Parathyroid adenoma (tissue), 2 donors: ENCODE results near the gene LTBP1.

Experiments used
- H2AFZ ChIP-seq: fragments of 300-600 bp; sonication (generic); one replicate; pipeline ENCODE4 v1.7.0; 2017; ENCODE audit warnings: antibody characterized with exemption, mild to moderate bottlenecking
- H3K27ac ChIP-seq: fragments of 300-600 bp; sonication (generic); one replicate; pipeline ENCODE4 v1.7.0; 2017
- H3K27me3 ChIP-seq: fragments of 300-600 bp; sonication (generic); one replicate; pipeline ENCODE4 v1.7.0; 2017; ENCODE audit warnings: low read length; ENCODE audit not compliant: control insufficient read depth, insufficient read depth
- H3K36me3 ChIP-seq: fragments of 300-600 bp; sonication (generic); one replicate; pipeline ENCODE4 v1.7.0; 2017; ENCODE audit warnings: low read length; ENCODE audit not compliant: control insufficient read depth, insufficient read depth
- H3K4me1 ChIP-seq: fragments of 300-600 bp; sonication (generic); one replicate; pipeline ENCODE4 v1.7.0; 2017; ENCODE audit warnings: control low read depth
- H3K4me2 ChIP-seq: fragments of 300-600 bp; sonication (generic); one replicate; pipeline ENCODE4 v1.7.0; 2017; ENCODE audit warnings: low read length
- H3K4me3 ChIP-seq: fragments of 300-600 bp; sonication (generic); one replicate; pipeline ENCODE4 v1.7.0; 2017; ENCODE audit warnings: low read depth, low read length
- H3K79me2 ChIP-seq: fragments of 300-600 bp; sonication (generic); one replicate; pipeline ENCODE4 v1.7.0; 2017; ENCODE audit warnings: control low read depth
- H3K9ac ChIP-seq: fragments of 300-600 bp; sonication (generic); one replicate; pipeline ENCODE4 v1.7.0; 2017; ENCODE audit warnings: mild to moderate bottlenecking
- H3K9me3 ChIP-seq: fragments of 300-600 bp; sonication (generic); one replicate; pipeline ENCODE4 v1.7.0; 2017; ENCODE audit warnings: low read length; ENCODE audit not compliant: control insufficient read depth
- CTCF ChIP-seq: fragments of 300-600 bp; sonication (generic); IDR thresholded peaks from one replicate; pipeline ENCODE4 v1.7.0; 2017; ENCODE audit warnings: antibody characterized with exemption, mild to moderate bottlenecking
- donor health status: primary hyperparathyroidism.

Gene LTBP1

GRCh38 chr2:33121925-33122324, 175.2 kb downstream of the LTBP1 start:
- H3K9ac ChIP-seq = no peak overlapping the region
- TF ChIP-seq CTCF = no peak
- no peaks in the 10 kb centered on the region for H3K9me3 ChIP-seq
- H3K27ac ChIP-seq = no peak overlapping the region
- no peaks in the 10 kb centered on the region for H3K4me1 ChIP-seq
- no peak overlapping the region for H3K4me3 ChIP-seq
- H3K36me3 ChIP-seq = no peaks in the 10 kb centered on the region
- H3K79me2 ChIP-seq = no peaks in the 10 kb centered on the region
- H2AFZ ChIP-seq = no peak overlapping the region
- H3K27me3 ChIP-seq = no peaks in the 10 kb centered on the region
- H3K4me2 ChIP-seq = no peak overlapping the region

- H3K79me2 ChIP-seq = no peaks in the 10 kb centered on the region
- H3K9me3 ChIP-seq = no peaks in the 10 kb centered on the region
- H3K4me3 ChIP-seq = no peak overlapping the region
- no peak overlapping the region for H3K9ac ChIP-seq
- no peak overlapping the region for H3K27ac ChIP-seq
- no peak for TF ChIP-seq CTCF
- H3K27me3 ChIP-seq = no peaks in the 10 kb centered on the region
- no peaks in the 10 kb centered on the region for H3K4me1 ChIP-seq
- H3K4me2 ChIP-seq = no peak overlapping the region
- no peaks in the 10 kb centered on the region for H3K36me3 ChIP-seq
- H2AFZ ChIP-seq = no peak overlapping the region
Observed at GRCh38 chr2:33122726-33123125, 176.0 kb downstream of the LTBP1 start.

GRCh38 chr2:33123216-33123615, 176.5 kb downstream of the LTBP1 start:
- Histone ChIP-seq H3K27ac (no peak overlapping the region), H3K27me3 (no peaks in the 10 kb centered on the region), H3K9me3 (no peaks in the 10 kb centered on the region), H2AFZ (no peak overlapping the region), H3K9ac (no peak overlapping the region), H3K4me1 (no peaks in the 10 kb centered on the region), H3K4me2 (no peak overlapping the region), H3K36me3 (no peaks in the 10 kb centered on the region), H3K4me3 (no peak overlapping the region), H3K79me2 (no peaks in the 10 kb centered on the region)
- TF ChIP-seq CTCF = no peak

GRCh38 chr2:33126552-33126951, 179.8 kb downstream of the LTBP1 start:
- Histone ChIP-seq H3K27ac (no peak overlapping the region), H3K79me2 (no peaks in the 10 kb centered on the region), H3K4me2 (no peak overlapping the region), H3K9me3 (no peaks in the 10 kb centered on the region), H3K27me3 (no peaks in the 10 kb centered on the region), H3K4me3 (no peak overlapping the region), H2AFZ (no peak overlapping the region), H3K36me3 (no peaks in the 10 kb centered on the region), H3K4me1 (no peaks in the 10 kb centered on the region), H3K9ac (no peak overlapping the region)
- TF ChIP-seq CTCF = no peak

- no peaks in the 10 kb centered on the region for H3K27me3 ChIP-seq
- no peak overlapping the region for H3K4me3 ChIP-seq
- no peaks in the 10 kb centered on the region for H3K36me3 ChIP-seq
- H3K9me3 ChIP-seq = no peaks in the 10 kb centered on the region
- H3K79me2 ChIP-seq = no peaks in the 10 kb centered on the region
- no peak overlapping the region for H3K4me2 ChIP-seq
- no peak overlapping the region for H2AFZ ChIP-seq
- H3K27ac ChIP-seq = no peak overlapping the region
- H3K9ac ChIP-seq = no peak overlapping the region
- no peaks in the 10 kb centered on the region for H3K4me1 ChIP-seq
- no peak for TF ChIP-seq CTCF
Observed at GRCh38 chr2:33126958-33127357, 180.2 kb downstream of the LTBP1 start.
